ENCODE measurements around the gene BRIP1.

GRCh38 chr17:61723183-61723582, 140.1 kb downstream of the BRIP1 start:
- TF ChIP-seq CTCF (IDR thresholded peaks at IDR 0.05), result no peak
- TF ChIP-seq EZH2 (IDR thresholded peaks at IDR 0.05), result no peak
- TF ChIP-seq EZH2phosphoT487 (IDR thresholded peaks at IDR 0.05), result no peak
